SK-N-SH (cell line): ENCODE measurements around the gene SCGN. TPM values are rescaled to one million over a fixed set of nuclear protein-coding genes. Genes with fewer than 3 reads are reported as not detected.

Experiments used
- CTCF ChIA-PET: fragments of 300-600, 350-600 bp; formaldehyde crosslinking; extraction: SDS; loops from one replicate; lab custom pipeline; 2021; lab: Yijun Ruan, JAX
- POLR2A ChIA-PET: fragments of 350-600 bp; sonication (Branson Sonifier 250); formaldehyde crosslinking; extraction: SDS; loops from one replicate; lab custom pipeline; 2020; ENCODE audit warnings: antibody characterized with exemption, inconsistent platforms; lab: Yijun Ruan, JAX
- DNase-seq: peaks from one replicate; pipeline ENCODE4 v3.0.0; 2012
- H2AFZ ChIP-seq: fragments of 200-600 bp; sonication (generic); 2 replicates; pipeline ENCODE4 v1.8.1; 2016; ENCODE audit warnings: antibody characterized with exemption, mild to moderate bottlenecking, low read depth
- H3F3A ChIP-seq: fragments of 200-600 bp; sonication (generic); replicated peaks from 2 replicates; pipeline ENCODE3; 2016; ENCODE audit warnings: antibody characterized with exemption, mild to moderate bottlenecking; ENCODE audit not compliant: insufficient read depth
- H3K27ac ChIP-seq, 2 experiments: fragments of 200-500 bp in 1 of 2; fragments of 200-600 bp in 1 of 2; sonication (Bioruptor generic) in 1 of 2; sonication (generic), shearing (Covaris generic) in 1 of 2; 2 replicates each; pipeline versions ENCODE4 v1.5.1 to v1.6.1; 2014 to 2016; ENCODE audit warnings: low read depth in 2 of 2, inconsistent platforms in 1 of 2, low read length in 1 of 2, mild to moderate bottlenecking in 1 of 2, mixed read lengths in 1 of 2
- H3K27me3 ChIP-seq: fragments of 200-600 bp; sonication (generic), shearing (Covaris generic); 2 replicates; pipeline ENCODE4 v1.6.1; 2016; ENCODE audit warnings: mixed run types; ENCODE audit not compliant: insufficient read depth
- H3K36me3 ChIP-seq, 2 experiments: fragments of 200-500 bp in 1 of 2; fragments of 200-600 bp in 1 of 2; sonication (Bioruptor generic) in 1 of 2; sonication (generic) in 1 of 2; replicated peaks in 1 of 2; 2 replicates each; pipeline versions ENCODE3 to v1.5.1; 2014 to 2016; ENCODE audit warnings: low read length in 1 of 2, mild to moderate bottlenecking in 1 of 2; ENCODE audit not compliant: insufficient read depth in 2 of 2, control insufficient read depth in 1 of 2
- H3K4me1 ChIP-seq, 2 experiments: fragments of 200-500 bp in 1 of 2; fragments of 200-600 bp in 1 of 2; sonication (Bioruptor generic) in 1 of 2; sonication (generic), shearing (Covaris generic) in 1 of 2; 2 replicates each; pipeline versions ENCODE4 v1.5.1 to v1.6.1; 2014 to 2016; ENCODE audit warnings: low read depth in 1 of 2, low read length in 1 of 2, mixed run types in 1 of 2; ENCODE audit not compliant: insufficient read depth in 2 of 2, control insufficient read depth in 1 of 2
- H3K4me2 ChIP-seq: fragments of 200-600 bp; sonication (generic), shearing (Covaris generic); 2 replicates; pipeline ENCODE4 v1.6.1; 2017; ENCODE audit warnings: mixed run types
- H3K4me3 ChIP-seq, 2 experiments: fragments of 200-500 bp in 1 of 2; fragments of 200-600 bp in 1 of 2; sonication (Bioruptor generic) in 1 of 2; sonication (generic), shearing (Covaris generic) in 1 of 2; 2 replicates each; pipeline versions ENCODE4 v1.5.1 to v1.8.1; 2014 to 2016; ENCODE audit warnings: low read depth in 2 of 2, inconsistent platforms in 1 of 2, low read length in 1 of 2, mild to moderate bottlenecking in 1 of 2, mixed read lengths in 1 of 2, moderate library complexity in 1 of 2
- H3K79me2 ChIP-seq: fragments of 200-600 bp; sonication (generic); 2 replicates; pipeline ENCODE4 v1.8.1; 2017; ENCODE audit warnings: mild to moderate bottlenecking; ENCODE audit not compliant: insufficient read depth
- H3K9ac ChIP-seq: fragments of 200-600 bp; sonication (generic); 2 replicates; pipeline ENCODE4 v1.6.1; 2017; ENCODE audit warnings: mixed run types
- H3K9me2 ChIP-seq: fragments of 200-600 bp; sonication (generic); 2 replicates; pipeline ENCODE4 v1.6.1; 2017; ENCODE audit warnings: mixed run types
- H3K9me3 ChIP-seq: fragments of 200-600 bp; sonication (generic); 2 replicates; pipeline ENCODE4 v1.6.1; 2017; ENCODE audit warnings: mixed run types, mild to moderate bottlenecking, moderate library complexity
- H4K20me1 ChIP-seq: fragments of 200-600 bp; sonication (generic); 2 replicates; pipeline ENCODE4 v1.6.1; 2017; ENCODE audit warnings: mild to moderate bottlenecking, mixed run types; ENCODE audit not compliant: insufficient read depth
- ELF1 ChIP-seq: IDR thresholded peaks from 2 replicates; pipeline ENCODE4 v1.4.0; 2012
- EP300 ChIP-seq, 2 experiments: IDR thresholded peaks; 2 replicates each; pipeline versions ENCODE4 v1.4.0 to v1.6.1; 2012; ENCODE audit warnings: borderline replicate concordance in 1 of 2, low read depth in 1 of 2, low read length in 1 of 2
- EZH2phosphoT487 ChIP-seq: fragments of 200-600 bp; sonication (generic); IDR thresholded peaks from 2 replicates; pipeline ENCODE4 v1.6.1; 2017; ENCODE audit warnings: low read depth, mixed run types, mild to moderate bottlenecking, antibody characterized with exemption, moderate library complexity, borderline replicate concordance
- IRF3 ChIP-seq: fragments of 150-350 bp; IDR thresholded peaks from 2 replicates; pipeline ENCODE4 v1.6.1; 2016; ENCODE audit warnings: mild to moderate bottlenecking, low read depth, low read length
- JUND ChIP-seq: IDR thresholded peaks from 2 replicates; pipeline ENCODE4 v1.4.0; 2012
- MEF2A ChIP-seq: IDR thresholded peaks from 2 replicates; pipeline ENCODE4 v1.4.0; 2012; ENCODE audit warnings: low read depth, borderline replicate concordance
- MXI1 ChIP-seq: IDR thresholded peaks from 2 replicates; pipeline ENCODE4 v1.6.1; 2012; ENCODE audit warnings: mild to moderate bottlenecking, low read depth, low read length, improper control_type of control experiment
- NFIC ChIP-seq: IDR thresholded peaks from 2 replicates; pipeline ENCODE4 v1.4.0; 2012; ENCODE audit warnings: borderline replicate concordance
- PBX3 ChIP-seq: IDR thresholded peaks from 2 replicates; pipeline ENCODE4; 2012
- RAD21 ChIP-seq: IDR thresholded peaks from 2 replicates; pipeline ENCODE4 v1.6.1; 2012; ENCODE audit warnings: mild to moderate bottlenecking, low read length
- RFX5 ChIP-seq: IDR thresholded peaks from 2 replicates; pipeline ENCODE4 v1.6.1; 2012; ENCODE audit warnings: mild to moderate bottlenecking, improper control_type of control experiment, low read length
- RXRA ChIP-seq: IDR thresholded peaks from 2 replicates; pipeline ENCODE4 v1.4.0; 2012; ENCODE audit warnings: low read depth, mild to moderate bottlenecking, borderline replicate concordance
- SIN3A ChIP-seq: IDR thresholded peaks from 2 replicates; pipeline ENCODE4 v1.6.1; 2012; ENCODE audit warnings: low read depth, mild to moderate bottlenecking, low read length, moderate library complexity, borderline replicate concordance
- TAF1 ChIP-seq: IDR thresholded peaks from 2 replicates; pipeline ENCODE4 v1.6.1; 2012; ENCODE audit warnings: low read depth, mild to moderate bottlenecking, low read length, moderate library complexity, borderline replicate concordance
- TCF12 ChIP-seq: IDR thresholded peaks from 2 replicates; pipeline ENCODE4 v1.4.0; 2012
- TEAD4 ChIP-seq: IDR thresholded peaks from 2 replicates; pipeline ENCODE4 v1.4.0; 2012; ENCODE audit warnings: mild to moderate bottlenecking, borderline replicate concordance; ENCODE audit not compliant: insufficient read depth
- USF1 ChIP-seq: IDR thresholded peaks from 2 replicates; pipeline ENCODE4 v1.4.0; 2012; ENCODE audit warnings: low read depth, borderline replicate concordance
- USF2 ChIP-seq: fragments of 150-350 bp; IDR thresholded peaks from 2 replicates; pipeline ENCODE4 v1.6.1; 2017; ENCODE audit warnings: antibody characterized with exemption, low read length, low read depth, borderline replicate concordance
- WGBS: methylation state at CpG from one replicate; pipeline ENCODE4 v1.1.6; 2017; ENCODE audit warnings: low lambda C conversion rate; 5-methylcytosine and 5-hydroxymethylcytosine counted together
- polyA plus RNA-seq, 3 experiments: library from polyadenylated mRNA; depleted of rRNA; stranded (reverse); fragments of >200 nt; gene quantifications; 2 replicates each; pipeline ENCODE4 v1.2.3, GENCODE V29; 2012
- TF ChIP-seq, protein P1 (sequence below): IDR thresholded peaks from 2 replicates; pipeline ENCODE4 v1.4.0; 2012; ENCODE audit warnings: low read depth
- TF ChIP-seq, protein P2 (sequence below): fragments of 200-600 bp; sonication (generic); IDR thresholded peaks from 2 replicates; pipeline ENCODE4 v1.6.1; 2017; ENCODE audit warnings: antibody characterized with exemption, mild to moderate bottlenecking, moderate library complexity

The SCGN gene
- polyA plus RNA-seq, 1 of the 3 experiments (the other 2 are of a cell fraction) = not detected

DNA sequence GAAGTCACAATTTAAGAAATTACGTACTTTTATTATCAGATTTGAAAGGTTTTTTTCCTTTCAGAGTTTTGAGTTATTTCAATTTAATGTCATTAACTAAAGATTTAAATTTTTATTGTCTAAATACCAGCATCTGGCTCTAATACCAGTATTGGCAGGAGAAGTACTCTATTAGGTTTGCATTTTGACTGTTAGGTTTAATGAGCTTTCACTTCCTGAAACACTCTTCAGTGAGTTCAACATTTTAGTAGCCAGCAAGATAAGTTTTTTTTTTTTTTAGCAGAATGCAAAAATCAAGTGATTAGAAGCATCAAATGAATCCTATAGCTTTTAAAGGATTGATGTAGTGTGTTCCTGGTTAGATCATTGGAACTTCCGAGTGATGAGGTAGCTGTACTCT lies 34.0 kb upstream of the SCGN start:
- no peaks in the 10 kb centered on the region for H3K9me3 ChIP-seq
- POLR2A ChIA-PET = no interaction called here

More for the DNA sequence above, 34.0 kb upstream of the SCGN start:
- no peaks in the 10 kb centered on the region for H3K27me3 ChIP-seq
- H3K4me1 ChIP-seq = no peaks in the 10 kb centered on the region; a peak in 1 of 4 replicates
- WGBS = 84% methylated on average over 2 of the region's 2 CpGs
- TF ChIP-seq MXI1 (no peak), RXRA (no peak), EZH2phosphoT487 (no peak), TEAD4 (no peak), JUND (no peak), EP300 (IDR thresholded peaks at IDR 0.05; ENCODE audit: borderline replicate concordance in 1 of 2, low read depth in 1 of 2, low read length in 1 of 2) (no peak), IRF3 (no peak), RAD21 (no peak), ELF1 (no peak), RFX5 (no peak), USF2 (no peak), SIN3A (no peak), PBX3 (no peak), USF1 (no peak), TCF12 (no peak), MEF2A (no peak), TAF1 (no peak), NFIC (no peak)
- TF ChIP-seq, protein P1, sequence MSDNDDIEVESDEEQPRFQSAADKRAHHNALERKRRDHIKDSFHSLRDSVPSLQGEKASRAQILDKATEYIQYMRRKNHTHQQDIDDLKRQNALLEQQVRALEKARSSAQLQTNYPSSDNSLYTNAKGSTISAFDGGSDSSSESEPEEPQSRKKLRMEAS = no peak
- TF ChIP-seq, protein P2, sequence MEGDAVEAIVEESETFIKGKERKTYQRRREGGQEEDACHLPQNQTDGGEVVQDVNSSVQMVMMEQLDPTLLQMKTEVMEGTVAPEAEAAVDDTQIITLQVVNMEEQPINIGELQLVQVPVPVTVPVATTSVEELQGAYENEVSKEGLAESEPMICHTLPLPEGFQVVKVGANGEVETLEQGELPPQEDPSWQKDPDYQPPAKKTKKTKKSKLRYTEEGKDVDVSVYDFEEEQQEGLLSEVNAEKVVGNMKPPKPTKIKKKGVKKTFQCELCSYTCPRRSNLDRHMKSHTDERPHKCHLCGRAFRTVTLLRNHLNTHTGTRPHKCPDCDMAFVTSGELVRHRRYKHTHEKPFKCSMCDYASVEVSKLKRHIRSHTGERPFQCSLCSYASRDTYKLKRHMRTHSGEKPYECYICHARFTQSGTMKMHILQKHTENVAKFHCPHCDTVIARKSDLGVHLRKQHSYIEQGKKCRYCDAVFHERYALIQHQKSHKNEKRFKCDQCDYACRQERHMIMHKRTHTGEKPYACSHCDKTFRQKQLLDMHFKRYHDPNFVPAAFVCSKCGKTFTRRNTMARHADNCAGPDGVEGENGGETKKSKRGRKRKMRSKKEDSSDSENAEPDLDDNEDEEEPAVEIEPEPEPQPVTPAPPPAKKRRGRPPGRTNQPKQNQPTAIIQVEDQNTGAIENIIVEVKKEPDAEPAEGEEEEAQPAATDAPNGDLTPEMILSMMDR = no peak
- H3K4me3 ChIP-seq = no peak overlapping the region
- H3K79me2 ChIP-seq = no peaks in the 10 kb centered on the region
- no peak overlapping the region for H3K27ac ChIP-seq
- no peaks in the 10 kb centered on the region for H4K20me1 ChIP-seq
- CTCF ChIA-PET = interaction anchor here (0.7 to 1.1 kb wide), 2 partner anchors 15 to 33 kb away, joined by 4 read pairs; no protein-coding TSS in a partner anchor
- no peak overlapping the region for H2AFZ ChIP-seq
- no peaks in the 10 kb centered on the region for H3K36me3 ChIP-seq
- DNase-seq = no peak
- H3F3A ChIP-seq = no peaks in the 10 kb centered on the region
- no peak overlapping the region for H3K4me2 ChIP-seq
- no peak overlapping the region for H3K9ac ChIP-seq
- H3K9me2 ChIP-seq = no peaks in the 10 kb centered on the region
